LNCaP clone FGC (cell line): ENCODE results near the gene SEMA5B.

Experiments
- DNase-seq: peaks from one replicate; pipeline ENCODE4 v3.0.0-alpha.2; 2011; ENCODE audit warnings: low read depth
- H3K4me3 ChIP-seq: 2 replicates; pipeline ENCODE4 v1.5.1; 2011; ENCODE audit warnings: mild to moderate bottlenecking, low read depth, low read length, control low read depth
- TF ChIP-seq, protein P1 (sequence below): IDR thresholded peaks from 2 replicates; pipeline ENCODE4 v1.5.1; 2012; ENCODE audit warnings: mild to moderate bottlenecking; ENCODE audit not compliant: control insufficient read depth, insufficient read depth; ENCODE audit errors: extremely low read depth

SEMA5B gene

DNA sequence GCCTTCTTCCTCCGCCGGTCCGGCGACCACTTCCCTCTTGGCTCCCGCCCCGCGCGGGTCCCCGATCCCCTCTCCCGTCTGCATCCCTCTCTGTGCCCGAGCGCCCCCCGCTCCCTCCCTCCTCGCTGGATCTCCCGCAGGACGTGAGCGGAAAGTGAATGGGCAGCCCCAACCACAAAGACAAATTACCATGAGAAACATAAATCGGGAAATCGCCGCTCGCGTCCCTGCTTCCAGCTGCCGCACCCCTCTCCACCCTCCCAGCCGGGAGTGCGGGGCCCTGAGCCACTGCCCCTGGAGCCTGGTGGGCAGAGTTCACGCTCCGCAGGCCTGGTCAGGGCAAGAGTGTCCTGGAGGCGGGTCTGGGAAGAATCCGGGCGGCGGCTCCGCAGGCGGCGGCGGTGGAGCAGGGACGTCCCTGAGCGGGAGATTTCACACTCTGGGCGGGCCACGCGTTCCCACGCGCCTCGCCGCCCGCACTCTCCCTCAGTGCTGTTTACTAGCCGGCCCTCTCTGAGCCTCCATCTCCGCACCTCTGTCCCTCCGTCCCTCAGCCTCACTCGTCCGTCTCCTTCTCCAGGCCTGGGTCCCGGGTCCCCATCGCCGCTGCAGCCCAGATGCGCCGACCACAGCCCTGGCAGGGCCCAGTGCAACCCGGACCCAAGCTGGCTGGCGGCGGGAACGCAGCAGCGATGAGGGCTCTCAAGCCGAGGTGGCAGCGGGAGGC is 835 bp downstream of the SEMA5B start:
- peak overlapping the region; percentile 45 for H3K4me3 ChIP-seq
- no peak for DNase-seq

DNA sequence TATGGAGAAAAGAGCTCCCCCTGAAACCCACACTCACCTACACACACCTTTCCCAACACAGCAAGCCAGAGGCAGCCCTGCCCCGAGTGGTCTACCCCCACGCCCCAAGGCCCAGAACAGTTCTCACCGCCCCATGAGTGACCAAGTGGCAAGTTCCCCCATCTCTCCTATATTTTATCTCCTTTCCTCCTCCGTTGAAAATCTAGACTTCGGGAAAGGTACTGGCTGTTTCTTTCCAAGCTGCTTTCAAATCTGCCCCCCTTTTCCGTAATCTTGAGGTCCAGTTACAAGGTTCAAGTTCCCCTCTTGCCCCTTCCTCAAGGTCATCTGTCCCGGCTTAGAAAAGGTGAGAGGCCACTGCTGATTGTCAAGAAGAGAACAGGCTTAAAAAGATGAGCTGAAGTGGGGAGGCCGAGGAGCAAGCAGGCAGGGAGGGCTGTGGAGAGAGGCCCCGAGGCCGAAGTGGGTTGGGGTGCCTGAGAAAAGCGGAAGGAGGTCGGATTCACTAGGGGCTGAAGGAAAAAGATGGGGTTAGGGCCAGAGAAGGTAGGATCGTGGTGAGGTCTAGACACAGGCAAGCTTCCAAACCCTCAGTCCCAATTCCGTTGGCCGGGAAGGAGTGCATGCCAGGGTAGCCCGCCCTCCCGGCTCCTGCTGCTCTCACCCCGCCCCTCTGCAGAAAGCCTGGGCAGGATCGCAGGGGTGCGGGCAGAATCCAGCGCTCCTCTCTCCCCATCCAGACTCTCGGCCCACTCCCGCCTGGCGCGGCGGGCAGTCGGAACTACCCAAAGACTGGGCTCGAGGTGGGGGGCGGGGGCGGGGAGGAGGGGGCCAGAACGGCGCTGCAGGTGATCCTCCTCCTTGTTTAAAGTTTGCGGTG is 1.7 kb downstream of the SEMA5B start:
- DNase-seq: no peak
- TF ChIP-seq, protein P1, sequence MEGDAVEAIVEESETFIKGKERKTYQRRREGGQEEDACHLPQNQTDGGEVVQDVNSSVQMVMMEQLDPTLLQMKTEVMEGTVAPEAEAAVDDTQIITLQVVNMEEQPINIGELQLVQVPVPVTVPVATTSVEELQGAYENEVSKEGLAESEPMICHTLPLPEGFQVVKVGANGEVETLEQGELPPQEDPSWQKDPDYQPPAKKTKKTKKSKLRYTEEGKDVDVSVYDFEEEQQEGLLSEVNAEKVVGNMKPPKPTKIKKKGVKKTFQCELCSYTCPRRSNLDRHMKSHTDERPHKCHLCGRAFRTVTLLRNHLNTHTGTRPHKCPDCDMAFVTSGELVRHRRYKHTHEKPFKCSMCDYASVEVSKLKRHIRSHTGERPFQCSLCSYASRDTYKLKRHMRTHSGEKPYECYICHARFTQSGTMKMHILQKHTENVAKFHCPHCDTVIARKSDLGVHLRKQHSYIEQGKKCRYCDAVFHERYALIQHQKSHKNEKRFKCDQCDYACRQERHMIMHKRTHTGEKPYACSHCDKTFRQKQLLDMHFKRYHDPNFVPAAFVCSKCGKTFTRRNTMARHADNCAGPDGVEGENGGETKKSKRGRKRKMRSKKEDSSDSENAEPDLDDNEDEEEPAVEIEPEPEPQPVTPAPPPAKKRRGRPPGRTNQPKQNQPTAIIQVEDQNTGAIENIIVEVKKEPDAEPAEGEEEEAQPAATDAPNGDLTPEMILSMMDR: no peak
- no peak overlapping the region for H3K4me3 ChIP-seq

More for the DNA sequence above, 835 bp downstream of the SEMA5B start:
- TF ChIP-seq, protein P1: no peak

DNA sequence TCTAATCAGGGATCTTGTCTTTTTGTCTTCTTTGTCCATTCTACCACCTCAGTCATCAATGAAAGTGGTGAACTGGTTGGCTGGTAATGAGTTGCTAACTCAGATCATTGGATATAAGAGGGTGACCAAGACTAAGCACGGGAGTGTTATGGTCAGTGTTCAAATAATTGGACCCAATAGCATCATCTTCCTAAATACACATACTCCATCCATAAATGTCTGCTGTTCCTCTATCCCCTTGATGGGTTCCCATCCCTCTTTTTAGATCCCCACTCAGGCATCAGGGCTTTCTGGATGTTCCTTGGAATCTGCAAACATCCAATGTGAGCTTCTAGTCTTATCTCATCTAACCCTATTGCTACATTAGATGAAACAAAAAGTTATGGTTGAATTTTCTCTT is 3.5 kb downstream of the SEMA5B start:
- H3K4me3 ChIP-seq: no peak overlapping the region
- DNase-seq: no peak
- TF ChIP-seq, protein P1: no peak

DNA sequence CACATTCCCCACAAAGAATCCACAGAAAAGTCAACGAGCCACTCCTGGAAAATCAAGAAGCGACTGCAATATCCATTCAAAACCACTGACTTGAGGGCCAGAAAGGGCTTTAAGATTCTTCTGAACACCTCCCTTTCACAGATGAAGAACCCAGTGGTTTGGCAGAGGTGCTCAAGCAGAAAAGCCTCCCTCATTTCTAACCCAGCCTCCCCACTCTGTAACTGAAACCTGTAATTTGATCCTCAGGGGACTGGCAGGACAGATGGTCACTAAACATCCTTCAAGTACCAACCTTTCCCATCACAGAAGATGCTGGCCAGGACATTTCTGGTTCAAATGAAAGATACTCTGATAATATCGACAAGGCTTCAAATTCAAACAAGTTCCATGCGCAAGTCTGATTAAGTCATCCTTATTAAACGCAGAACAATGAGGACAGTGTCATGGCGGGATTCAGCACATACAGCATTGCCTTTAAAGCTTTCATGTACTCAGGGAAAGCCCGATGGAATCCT is 5.5 kb downstream of the SEMA5B start:
- H3K4me3 ChIP-seq: no peak overlapping the region
- DNase-seq: no peak
- TF ChIP-seq, protein P1: no peak

DNA sequence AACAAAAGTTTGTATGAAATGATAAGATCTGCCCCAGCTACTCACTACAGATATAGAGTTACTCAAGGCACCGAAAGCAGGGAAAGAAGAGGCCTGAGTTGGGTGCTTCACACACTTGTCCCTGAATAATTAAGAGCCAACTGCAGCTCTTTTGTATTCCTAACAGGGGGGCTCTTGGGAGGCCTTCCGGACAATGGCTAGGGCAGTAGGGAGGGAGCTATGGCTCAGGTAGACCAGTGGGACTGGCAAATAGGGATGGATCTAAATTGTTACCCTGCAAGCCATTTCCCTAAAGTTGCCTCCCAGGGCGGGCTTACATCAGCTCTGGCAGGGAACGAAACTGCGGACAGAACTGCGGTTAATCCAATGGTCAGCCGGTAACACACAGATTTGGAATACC is 6.2 kb downstream of the SEMA5B start:
- no peak overlapping the region for H3K4me3 ChIP-seq
- no peak for DNase-seq
- TF ChIP-seq, protein P1: no peak

DNA sequence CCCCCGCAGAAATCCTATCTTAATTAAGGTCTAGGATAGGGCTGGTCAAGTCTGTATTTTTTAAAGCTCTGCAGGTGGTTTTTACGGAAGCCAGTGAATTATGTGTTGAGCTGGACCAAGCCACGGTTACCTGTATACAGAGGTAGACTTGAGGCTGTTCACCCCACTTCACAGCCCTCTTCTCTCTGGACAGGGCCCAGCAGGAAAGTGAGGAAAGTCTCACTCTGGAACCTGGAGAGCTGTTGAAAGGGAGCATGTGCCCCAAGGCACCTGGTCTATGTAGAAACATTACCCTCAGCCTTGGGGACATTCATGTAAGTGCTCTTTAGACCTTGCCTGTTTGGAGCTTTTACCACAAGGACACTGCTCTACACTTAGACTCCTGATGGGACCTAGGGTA is 6.9 kb downstream of the SEMA5B start:
- H3K4me3 ChIP-seq: no peak overlapping the region
- TF ChIP-seq, protein P1: no peak
- no peak for DNase-seq
